Activated CD4-positive, CD25-positive, alpha-beta regulatory T cell treated with anti-CD3 and anti-CD28 coated beads, Interleukin-2, amount 50 U/mL, for 16 hours (primary cell): ENCODE data around the gene ASCL1.

ENCODE experiments used
- DNase-seq: peaks from one replicate; pipeline ENCODE4 v3.0.0-alpha.2; 2020; ENCODE audit warnings: low read depth, low spot score

The ASCL1 gene

GRCh38 chr12:102957339-102958050, at the start of gene ASCL1:
Gene ASCL1, plus strand, starts transcription at chr12:102957674. Its CDS starts 571 bp downstream, at chr12:102958245.
- DNase-seq, result no peak

GRCh38 chr12:102907918-102908317, 49.6 kb upstream of the ASCL1 start:
- no peak for DNase-seq

DNA sequence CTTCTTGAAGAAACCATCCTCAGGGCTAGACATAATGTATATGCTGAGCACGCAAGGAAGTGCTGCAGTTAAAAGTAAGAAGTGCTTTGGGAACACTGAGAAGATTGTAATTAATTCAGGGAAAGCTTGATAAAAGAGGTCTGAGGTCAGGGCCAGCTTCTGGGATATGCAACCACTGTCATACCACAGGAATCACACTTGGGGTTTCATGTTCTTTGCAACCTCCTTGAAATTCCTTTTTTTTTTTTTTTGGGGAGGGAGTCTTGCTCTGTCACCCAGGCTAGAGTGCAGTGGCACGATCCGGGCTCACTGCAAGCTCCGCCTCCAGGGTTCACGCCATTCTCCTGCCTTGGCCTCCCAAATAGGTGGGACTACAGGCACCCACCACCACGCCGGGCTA, 47.3 kb upstream of the ASCL1 start:
- DNase-seq, result no peak

GRCh38 chr12:102910792-102911191, 46.7 kb upstream of the ASCL1 start:
- DNase-seq, result no peak

DNA sequence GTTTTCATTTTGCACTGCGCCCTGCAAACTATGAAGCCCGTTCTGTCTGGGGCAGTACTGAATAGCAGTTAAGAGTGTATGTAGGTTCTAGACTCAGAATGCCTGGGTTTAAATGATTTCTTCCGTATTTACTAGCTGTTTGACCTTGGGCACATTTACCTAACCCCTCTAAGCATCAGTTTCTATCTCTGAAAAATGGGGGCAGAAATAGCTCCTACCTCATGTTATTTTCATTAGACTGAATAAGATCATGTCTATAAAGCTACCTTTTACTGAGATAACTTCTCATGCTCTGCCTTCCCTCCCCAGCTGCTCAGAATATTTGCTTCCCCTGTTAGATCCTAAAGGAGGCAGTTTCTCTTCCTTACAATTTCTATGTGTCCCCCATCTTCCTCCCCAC, 46.2 kb upstream of the ASCL1 start:
- no peak for DNase-seq

DNA sequence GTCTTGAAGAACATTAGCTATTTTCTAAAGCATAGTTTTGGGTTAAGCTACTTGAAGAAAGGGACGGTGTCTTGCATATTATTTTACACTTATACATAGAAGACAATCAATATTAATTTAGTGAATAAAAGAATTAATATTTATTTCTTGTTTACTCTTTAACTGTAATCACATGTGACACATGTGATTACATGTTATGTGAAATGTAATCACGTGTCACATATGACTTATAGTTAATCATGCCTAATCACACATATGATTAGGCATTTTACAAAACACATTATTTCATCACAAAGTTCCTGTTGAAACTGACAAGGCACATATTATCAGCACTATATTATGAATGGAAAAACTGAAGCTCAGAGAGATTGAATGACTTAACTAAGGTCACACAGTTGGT, 45.2 kb upstream of the ASCL1 start:
- no peak for DNase-seq

GRCh38 chr12:102913453-102914226, 43.8 kb upstream of the ASCL1 start:
- DNase-seq, result no peak

DNA sequence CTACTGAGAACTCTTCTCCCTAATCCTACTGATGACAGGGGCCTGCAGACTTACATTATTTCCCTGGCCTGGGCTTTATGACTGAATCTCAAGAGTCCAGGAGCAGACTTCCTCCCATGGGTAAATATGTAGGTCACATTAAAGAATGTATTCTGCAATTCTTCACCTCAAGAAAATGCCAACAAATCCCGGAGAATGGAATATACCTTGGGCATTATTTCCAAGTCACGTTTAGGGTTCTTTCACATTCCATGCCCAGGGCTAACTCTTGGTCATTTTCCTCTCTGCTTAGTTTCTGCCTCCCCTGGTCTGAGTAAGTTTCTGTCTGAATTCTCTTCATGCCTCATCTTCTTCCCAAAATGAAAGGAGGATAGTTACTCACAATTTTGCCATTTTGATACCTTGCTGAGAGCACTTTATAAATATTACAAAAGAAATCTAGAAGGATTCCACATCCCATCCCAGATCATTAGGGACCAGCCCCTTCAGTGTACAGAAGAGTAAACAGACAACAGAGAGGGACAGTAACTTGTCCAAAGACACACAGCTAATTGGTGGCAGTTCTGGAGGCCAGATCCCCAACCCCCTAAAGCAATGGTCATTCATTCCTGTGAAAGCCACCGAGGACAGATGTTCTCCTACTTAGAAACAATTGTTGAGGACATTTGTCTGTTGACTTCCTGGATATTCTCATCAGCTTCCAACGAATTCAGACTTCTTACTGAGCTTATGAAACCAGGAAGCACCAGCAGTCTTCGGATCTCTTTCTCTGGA, 41.0 kb upstream of the ASCL1 start:
- DNase-seq, result no peak

DNA sequence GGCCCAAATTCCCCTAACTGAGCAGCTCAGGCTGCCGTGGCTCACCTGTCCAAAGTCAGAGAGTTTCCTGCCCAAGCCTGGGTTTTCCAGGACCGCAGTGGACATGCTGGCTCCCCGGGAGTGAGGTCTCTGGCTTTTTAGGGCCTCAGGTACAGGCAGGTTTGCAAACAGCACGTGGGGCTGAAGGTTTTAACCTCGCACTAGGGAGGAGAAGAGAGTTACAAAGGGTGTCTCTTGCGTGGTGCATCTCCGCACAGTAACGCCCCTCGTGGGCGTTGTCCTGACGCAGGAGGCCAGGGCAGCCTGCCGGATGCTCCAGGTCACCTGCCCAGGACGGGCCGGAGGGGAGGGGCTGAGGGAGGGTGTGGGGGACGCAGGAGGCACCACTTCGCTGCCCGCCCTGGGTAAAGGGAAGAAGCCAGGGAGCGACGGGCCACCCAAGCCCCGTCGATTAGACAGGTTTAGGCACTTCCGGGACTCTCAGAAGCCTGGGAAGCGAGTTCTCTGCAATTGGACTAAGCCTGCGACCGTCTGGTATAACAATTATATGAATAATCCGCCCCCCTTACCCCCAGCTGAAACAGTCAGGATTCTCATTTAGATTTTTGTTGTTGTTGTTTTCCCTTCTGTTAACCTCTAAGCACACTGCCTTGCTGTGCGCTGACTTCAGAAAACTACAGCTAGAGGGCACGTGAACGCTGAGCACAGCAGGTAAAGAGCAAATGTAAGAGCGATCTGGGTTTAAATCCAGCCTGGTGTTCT, 40.3 kb upstream of the ASCL1 start, which contains the start of gene PAH:
Gene PAH, minus strand, starts transcription at position 219 of the 762 bp plus-strand sequence. Its CDS starts 114 bp downstream, at position 105.
- no peak for DNase-seq

DNA sequence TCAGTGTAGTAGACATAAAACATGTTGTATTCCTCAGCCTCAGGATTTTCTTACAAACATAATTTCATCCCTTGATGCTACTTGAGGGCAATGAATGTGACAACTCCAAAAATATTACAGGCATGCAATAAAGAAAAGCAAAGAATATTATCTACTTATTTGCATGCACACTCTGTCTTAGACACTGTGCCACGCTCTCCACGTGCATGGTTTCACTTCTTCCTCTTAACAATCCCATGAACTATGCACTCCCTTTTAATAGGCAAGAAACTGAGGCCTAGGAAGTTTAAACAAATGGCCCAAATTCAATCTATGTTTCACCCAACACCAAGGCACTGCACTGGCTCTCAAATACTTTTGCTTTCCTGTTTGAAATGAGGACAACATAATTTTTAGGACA, 38.6 kb upstream of the ASCL1 start:
- DNase-seq, result no peak

GRCh38 chr12:102920271-102920670, 37.2 kb upstream of the ASCL1 start:
- DNase-seq, result no peak

- DNase-seq, result no peak
Observed at GRCh38 chr12:102921240-102921639, 36.2 kb upstream of the ASCL1 start.

GRCh38 chr12:102927220-102927619, 30.3 kb upstream of the ASCL1 start:
- no peak for DNase-seq

DNA sequence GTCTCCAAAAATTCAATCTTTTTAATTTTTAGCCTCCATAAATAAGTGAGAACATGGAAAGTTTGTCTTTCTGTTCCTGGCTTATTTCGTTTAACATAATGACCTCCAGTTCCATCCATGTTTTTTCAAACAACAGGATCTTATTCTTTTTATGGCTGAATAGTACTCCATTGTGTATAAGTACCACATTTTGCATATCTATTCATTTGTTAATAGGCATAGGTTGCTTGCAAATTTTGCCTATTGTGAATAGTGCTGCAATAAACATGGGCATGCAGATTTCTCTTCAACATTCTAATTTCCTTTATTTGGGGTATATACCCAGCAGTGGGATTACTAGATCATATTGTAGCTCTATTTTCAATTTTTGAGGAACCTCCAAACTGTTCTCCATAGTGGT, 24.3 kb upstream of the ASCL1 start:
- no peak for DNase-seq

- no peak for DNase-seq
Observed at GRCh38 chr12:102939059-102939458, 18.4 kb upstream of the ASCL1 start.

DNA sequence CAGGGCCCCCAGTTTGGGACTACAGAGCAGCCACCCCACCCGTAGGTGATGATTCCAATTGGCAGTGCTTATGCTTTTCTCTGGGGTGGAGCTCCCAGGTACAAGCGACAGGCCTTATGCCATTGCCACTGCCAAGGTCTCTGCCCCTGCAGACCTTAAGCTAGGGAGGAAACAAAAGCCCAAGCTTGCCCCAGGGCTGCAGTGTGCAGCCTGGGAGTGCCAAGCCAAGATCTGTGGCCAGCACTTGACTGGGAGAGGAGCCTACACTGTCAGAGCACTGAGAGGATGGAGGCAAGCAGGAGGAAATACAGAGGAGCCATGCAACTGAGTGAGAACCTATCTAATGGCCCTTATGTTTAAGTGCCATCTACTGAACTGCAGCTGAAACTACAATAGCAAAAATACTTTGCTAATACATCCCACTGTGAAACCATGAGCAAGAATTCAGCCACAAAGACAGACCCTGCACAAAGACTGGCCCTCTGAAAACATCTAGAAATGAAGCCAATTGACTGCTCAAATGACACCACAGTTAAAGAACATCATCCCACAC, 17.7 kb upstream of the ASCL1 start:
- DNase-seq, result no peak

DNA sequence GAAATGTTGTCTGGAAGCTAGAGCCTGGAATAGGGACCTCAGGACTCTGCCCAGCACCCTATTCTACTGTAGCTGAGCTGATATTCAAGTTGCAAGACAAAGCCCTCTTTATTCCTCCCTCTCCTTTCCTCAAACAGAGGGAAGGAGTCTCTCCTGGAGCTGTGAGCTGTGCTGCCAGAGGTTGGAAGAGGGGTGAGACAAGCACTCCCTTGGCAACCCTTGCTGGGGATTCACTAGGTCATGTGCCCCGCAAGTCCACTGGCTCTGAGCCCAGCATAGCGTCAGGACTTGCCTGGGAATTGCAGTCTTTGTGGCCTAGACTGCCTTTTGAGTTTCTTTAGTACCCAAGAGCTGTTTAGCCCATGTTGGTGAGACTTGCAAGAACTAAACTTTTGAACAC, 11.4 kb upstream of the ASCL1 start:
- DNase-seq, result no peak

DNA sequence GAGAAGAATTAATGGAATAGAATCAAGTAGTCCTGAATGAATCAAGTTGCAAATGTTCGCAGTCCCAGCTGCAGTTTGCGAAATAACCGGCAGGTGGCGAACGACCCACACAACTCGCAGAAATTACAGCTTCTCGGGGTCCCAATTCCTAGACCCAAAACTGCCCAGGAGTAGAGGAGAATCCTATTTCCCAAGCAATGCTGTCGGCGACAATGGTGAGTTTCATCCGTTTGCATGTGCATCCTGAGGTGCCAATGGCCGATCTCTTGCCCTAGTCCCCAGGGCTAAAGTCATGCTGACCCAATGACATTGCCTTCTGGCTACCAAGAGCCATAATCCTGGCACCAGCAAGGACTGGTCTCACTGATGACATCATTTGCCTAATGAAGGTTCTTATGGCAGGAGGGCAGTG, 8.5 kb upstream of the ASCL1 start:
- DNase-seq, result peak; percentile 17

- no peak for DNase-seq
Observed at GRCh38 chr12:102950107-102950949, 7.1 kb upstream of the ASCL1 start.

- DNase-seq, result no peak
Observed at GRCh38 chr12:102950950-102951619, 6.4 kb upstream of the ASCL1 start.
